ENCODE measurements around the gene AEBP2.
A peak's percentile ranks its signal among the peaks of the same experiment; 100 is the strongest.
"Not testable (repeated sequence)": the region's sequence is repeated elsewhere in the genome, so short reads cannot be mapped to it uniquely, and the experiment has no call there.

The AEBP2 gene

DNA sequence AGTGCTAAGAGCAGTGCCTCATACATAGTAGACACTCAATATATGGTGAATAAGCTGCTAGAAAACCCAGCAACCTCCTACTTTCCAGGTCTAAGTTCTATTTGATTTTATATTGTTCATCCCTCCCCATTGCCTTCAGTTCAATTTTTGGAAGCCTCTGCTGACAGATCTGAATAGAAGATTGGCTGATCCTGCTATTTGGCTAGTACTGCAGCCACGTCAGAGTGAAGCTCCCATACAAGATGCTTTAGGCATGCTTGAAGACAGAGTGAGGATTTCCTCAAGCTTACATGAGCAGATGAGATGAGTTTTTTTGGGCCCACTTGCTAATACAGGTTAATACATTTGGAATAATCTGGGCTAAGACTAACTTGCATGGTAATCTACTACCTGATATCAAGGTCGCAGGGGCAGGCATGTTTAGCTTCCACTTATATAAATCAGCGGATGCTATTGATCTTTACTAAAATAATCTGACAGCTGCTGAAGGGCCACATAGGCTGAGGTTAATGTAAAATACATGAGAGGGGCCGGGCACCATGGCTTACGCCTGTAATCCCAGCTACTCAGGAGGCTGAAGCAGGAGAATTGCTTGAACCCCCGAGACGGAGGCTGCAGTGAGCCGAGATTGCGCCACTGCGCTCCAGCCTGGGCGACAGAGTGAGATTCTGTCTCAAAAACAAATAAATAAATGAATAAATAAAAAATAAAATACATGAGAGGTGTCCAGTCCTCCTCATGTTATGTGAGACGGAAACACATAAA, 15.9 kb upstream of the AEBP2 start:
- no peak for DNase-seq

DNA sequence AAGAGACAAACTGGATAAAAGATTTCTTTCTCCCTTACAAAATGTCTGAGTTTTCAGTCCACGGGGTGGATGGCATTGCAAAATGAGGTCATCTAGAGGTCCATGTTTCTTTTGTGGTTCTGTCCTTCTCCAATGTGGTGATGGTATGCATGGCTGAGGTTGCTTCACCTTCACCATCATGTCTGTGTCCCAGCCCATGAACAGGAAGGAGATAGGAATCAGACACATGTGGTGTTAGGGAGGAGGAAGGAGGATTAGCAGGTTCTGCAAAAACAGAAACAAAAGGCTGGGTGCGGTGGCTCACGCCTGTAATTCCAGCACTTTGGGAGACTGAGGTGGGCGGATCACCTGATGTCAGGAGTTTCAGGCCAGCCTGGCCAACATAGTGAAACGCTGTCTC, 11.0 kb upstream of the AEBP2 start:
- no peak for DNase-seq

DNA sequence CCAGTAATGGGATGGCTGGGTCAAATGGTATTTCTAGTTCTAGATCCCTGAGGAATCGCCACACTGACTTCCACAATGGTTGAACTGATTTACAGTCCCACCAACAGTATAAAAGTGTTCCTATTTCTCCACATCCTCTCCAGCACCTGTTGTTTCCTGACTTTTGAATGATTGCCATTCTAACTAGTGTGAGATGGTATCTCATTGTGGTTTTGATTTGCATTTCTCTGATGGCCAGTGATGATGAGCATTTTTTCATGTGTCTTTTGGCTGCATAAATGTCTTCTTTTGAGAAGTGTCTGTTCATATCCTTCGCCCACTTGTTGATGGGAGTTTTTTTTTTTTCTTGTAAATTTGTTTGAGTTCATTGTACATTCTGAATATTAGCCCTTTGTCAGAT, 9.8 kb upstream of the AEBP2 start:
- DNase-seq: not testable (repeated sequence)

DNA sequence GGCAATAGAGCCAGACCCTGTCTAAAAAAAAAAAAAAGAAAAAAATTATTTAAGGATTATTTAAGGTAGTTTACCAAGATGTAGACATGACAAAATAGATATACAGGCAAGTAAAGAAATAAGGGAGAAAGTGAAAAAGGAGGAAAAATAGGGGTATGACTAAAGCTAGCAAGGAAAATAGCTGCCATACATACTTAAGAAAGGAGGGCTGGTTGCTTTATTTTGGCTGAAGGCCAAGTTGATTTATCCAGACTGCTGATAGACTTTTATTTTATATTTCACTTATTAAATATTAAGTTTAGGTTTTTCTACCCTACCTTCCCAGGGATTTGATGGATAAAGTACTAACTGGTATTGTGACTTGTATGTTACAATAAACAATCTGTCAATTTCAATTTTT, 8.3 kb upstream of the AEBP2 start:
- no peak for DNase-seq

DNA sequence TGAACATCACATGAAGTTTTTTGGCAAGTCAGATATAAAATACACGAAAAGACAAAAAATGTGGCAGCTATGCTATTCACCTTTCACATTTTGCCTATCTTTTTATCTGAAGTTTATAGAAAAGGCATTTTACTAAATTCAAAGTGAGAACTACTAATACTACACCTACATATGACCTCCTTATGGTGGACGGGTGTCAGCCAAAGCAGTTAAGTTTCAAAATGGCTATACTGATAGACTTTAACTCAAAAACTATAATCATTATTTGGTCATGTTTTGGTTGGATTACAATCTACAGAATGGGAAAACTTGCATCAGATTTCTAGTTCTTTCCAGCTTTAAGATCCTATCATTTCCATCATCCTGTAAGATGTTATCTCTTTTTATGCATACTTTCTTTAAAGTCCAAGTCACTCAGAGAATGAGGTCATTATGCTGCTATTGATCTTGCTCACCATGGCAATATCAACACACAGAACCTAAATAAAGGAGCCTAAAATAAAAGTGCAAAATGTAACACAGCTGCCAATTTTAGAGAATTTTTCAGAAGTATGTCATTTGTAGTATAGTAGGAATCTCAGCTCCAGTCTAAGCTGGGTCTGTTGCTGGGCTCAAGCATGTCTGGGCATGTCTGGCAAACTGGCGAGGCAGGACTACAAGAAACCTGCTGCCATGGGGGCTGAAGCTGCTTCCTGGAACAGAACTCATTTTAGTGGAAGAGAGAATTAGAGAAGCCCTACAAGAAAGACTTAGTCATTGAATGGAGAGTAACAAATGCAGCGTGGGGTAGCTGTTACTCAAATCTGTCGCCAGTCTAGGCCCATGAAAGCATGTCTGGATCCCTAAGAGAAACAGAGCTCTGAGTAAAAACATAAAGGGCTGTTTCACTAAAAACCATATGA, 7.6 kb upstream of the AEBP2 start:
- DNase-seq: no peak

DNA sequence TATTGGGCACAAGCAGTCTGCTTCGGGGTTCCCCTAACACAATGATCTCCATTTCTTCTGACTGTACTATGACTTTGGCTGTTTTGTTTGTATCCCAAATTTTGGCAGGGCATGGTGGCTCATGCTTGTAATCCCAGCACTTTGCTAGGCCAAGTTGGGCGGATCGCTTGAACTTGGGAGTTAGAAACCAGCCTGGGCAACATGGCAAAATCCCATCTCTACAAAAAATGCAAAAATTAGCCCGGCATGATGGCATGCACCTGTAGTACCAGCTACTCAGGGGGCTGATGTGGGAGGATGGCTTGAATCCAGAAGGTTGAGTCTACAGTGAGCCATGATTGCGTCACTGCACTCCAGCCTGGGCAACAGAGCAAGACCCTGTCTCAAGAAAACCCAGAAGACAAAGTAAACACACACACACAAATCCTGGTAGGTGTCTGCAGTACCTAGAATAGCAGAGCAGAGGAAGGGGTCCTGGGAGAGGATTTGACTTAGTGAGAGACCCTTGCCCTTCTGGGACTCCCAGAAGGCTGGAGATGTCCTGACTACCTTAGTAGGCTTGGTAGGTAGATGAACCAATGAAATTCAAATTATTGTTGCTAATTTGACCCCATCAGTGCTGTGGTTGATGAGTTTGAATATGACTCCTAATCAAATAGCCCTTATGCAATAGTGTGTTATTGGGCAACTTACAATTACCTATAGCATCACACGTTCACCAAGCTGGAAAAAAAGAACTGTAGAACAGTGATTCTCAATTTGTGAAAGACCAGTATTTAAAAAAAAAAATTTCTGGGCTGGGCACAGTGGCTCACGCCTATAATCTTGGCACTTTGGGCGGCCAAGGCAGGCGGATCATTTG, 6.8 kb upstream of the AEBP2 start:
- DNase-seq: no peak

DNA sequence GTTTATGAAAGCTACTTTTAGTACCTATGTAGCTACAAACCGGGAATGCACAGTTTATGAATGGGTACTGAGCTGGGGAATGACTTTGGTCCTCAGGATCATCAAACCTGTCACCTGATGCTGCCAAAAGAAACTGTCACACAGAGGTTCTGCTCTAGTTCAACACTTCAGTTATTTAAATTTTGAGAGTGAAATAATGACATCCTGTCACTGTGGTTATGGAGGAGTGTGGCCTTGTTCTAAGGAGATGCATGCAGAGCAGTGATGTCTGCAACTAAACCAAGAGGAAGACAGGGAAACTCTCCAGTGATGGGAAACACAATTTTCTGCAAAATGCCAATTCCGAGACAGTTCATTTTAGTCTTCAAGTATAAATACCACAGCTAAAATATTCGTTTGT, 4.8 kb upstream of the AEBP2 start:
- no peak for DNase-seq

DNA sequence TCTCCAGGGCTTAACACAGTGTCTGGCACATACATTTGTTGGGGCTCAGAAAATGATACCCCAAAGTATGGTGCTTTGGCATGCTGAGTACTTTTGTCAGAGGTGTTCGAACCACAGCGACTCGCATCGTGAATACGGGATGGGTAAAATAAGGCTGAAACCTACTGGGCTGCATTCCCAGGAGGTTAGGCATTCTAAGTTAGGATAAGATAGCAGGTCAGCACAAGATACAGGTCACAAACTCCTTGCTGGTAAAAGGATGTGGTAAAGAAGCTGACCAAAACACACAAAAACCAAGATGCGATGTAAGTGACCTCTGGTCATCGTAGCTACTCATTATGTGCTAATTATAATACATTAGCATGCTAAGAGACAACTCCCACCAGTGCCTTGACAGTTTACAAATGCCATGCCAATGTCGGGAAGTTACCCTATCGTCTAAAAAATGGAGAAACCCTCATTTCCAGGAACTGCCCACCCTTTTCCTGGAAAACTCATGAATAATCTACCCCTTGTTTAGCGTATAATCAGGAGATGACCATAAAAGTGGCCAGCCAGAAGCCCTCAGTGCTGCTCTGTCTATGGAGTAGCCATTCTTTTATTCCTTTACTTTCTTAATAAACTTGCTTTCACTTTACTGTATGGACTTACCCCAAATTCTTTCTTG, 3.3 kb upstream of the AEBP2 start:
- DNase-seq: no peak

DNA sequence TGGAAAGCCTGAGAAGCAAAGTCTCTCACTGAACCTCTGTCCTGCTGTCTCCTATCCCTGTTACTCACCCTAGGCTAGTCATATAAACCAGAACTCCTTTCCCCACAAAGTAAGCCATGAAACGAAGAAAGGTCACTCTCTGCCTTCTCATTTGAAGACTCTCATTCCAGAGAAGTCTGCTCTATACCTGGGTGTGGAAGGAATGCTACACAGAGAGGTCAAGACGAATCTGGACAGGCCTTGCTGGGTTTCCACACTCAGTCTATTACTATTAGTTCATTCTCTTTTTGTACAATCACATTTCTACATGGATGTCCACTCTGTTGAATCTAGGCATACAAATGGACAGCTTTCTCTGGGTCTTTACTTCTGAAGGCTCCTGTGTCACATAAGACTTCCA, 2.4 kb upstream of the AEBP2 start:
- no peak for DNase-seq

DNA sequence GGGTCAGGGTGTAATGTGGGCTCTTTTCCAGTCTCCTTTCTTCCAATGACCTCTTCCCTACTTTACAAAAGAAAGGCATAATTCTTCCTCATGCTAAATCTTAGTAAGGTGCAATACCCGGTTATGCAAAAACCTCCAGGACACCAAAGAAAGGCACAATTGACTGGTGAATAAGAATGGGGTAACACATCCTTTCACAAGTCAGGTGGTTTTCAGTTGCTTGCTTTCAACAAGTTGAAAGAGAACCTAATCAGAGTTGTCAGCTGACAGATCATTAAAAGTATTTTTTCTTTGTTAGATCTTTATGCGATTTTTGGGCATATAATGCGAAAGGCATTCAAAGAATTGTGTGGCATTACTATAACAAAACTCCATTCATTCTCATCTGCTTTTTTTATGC, 1.3 kb upstream of the AEBP2 start:
- DNase-seq: no peak

DNA sequence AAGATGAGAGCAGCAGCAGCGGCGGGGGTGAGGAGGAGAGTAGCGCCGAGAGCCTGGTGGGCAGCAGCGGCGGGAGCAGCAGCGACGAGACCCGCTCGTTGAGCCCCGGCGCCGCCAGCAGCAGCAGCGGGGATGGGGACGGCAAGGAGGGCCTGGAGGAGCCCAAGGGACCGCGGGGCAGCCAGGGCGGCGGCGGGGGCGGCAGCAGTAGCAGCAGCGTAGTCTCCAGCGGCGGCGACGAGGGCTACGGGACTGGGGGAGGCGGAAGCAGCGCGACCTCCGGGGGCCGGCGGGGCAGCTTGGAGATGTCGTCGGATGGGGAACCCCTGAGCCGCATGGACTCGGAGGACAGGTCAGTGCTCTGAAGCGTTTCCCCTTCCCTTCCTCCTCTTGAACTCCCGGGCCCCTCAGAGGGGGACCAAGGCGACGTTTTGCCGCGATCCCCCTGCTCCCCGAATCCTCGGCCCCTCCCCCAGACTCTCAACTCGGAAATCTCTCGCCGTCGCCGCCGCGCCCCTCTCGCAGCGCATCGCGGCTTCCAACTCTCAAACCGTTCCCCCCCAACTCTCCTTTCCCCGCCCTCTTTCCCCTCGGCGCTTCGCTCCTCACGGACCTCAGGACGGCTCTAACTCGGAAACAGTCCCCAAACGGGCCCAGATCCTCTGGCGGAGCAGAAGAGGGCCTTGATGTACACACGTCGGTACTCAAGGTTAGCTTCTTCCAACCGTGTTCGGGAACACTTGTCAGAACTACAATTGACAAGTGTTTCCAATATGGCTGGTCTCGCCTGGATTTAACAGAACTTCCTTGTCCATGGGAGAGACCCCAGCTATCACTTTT, 947 bp downstream of the AEBP2 start:
- peak; percentile 29 to 42 (median 34) for DNase-seq

DNA sequence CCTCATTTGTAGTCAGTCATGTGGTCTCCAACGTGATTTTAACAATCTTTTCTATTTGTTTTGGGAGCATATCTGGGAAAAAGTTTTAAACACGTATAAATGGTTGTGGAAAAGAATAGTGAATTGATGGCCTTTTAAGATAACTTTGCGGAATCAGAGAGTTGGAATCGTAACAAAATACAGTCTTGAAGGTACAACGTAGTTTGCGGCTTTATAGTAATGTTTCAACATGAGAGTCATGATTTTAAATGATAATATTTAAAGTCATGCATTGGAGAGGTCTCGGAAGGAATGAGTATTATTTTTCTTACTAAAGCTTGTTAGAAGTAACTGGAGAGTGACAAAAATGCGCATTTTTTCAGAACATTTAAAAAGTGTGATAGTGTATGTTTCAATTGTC, 1.6 kb downstream of the AEBP2 start:
- DNase-seq: no peak

DNA sequence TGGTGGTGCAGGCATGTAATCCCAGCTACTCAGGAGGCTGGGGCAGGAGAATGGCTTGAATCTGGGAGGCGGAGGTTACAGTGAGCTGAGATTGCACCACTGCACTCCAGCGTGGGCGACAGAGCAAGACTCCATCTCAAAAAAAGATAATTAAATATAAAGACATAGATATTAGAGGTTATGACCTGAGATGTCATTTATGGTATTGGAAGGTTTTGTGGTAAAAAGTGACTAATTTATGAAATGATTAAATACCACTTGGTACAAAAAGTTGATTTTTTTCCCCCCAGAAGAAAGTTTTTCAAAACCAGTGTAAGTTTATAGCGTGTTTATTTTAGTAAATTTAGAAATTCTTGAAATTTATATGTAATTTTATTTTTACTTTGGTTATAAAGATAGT, 4.3 kb downstream of the AEBP2 start:
- DNase-seq: no peak

DNA sequence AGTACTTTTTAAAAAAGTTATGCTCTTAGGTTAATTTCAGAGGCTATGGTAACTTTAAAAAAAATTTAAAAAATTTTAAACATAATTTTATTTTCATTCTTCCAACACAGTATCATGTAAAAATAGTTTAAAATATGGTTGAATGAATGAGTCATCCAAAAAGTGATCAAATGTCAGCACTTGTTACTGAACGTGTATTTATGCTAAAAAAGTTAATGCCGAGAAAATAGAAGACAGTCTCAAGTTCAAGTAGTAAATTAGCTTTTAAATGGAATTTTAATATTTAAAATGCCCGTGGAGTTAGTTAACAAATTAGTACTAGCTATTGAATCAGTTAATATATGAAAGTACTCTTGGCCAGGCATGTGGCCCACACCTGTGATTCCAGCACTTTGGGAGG, 4.8 kb downstream of the AEBP2 start:
- DNase-seq: no peak

DNA sequence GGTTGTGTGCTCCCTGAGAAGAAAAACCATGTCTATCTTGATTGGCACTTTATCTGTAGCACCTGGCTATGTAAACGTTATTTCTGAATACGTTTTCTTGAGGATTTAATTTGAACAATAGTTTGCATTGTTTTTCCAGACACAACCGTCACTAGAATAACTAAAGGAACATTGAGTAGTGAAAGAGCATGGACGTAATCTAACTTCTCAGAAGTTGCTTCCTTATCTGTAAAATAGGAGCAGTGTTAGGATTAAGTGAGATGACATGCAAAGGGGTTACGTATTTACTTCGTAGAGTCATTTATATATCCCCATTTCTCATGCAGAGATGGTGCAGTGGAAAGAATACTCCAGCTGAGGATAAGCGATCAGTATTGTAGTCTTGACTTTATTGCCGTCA, 8.1 kb downstream of the AEBP2 start:
- no peak for DNase-seq

DNA sequence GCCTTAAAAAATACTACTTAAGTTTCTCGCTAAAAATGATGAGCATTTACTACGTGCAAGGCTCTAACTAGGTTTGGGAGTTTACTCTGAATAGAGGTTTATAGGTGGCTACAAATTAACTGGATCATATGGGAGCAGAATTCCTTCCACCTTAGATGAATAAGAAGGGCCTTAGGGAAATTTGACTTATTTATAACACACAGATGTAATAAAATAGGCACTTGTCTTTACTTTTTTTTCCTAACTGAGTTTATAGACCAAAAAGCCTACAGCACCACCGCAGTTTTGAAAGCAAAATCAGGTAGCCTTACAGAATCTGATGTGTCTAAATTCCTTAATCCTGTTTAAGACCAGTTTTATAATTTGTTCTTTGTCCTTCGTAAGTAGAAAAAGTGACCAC, 10.5 kb downstream of the AEBP2 start:
- DNase-seq: no peak

DNA sequence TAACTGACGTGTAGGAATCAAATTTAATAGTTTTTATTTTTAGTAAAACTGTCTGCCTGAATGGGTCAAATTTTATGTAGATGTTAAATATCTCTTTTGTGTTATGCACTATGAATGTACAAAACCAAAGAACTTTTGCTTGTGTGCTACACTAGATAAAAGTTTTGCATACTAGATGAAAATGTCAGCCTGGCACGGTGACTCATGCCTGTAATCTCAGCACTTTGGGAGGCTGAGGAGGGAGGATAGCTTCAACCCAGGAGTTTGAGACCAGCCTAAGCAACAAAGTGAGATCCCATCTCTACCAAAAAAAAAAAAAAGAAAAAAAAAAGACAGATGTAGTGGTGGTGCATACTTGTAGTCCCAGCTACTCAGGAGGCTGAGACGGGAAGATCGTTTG, 11.1 kb downstream of the AEBP2 start:
- DNase-seq: no peak

DNA sequence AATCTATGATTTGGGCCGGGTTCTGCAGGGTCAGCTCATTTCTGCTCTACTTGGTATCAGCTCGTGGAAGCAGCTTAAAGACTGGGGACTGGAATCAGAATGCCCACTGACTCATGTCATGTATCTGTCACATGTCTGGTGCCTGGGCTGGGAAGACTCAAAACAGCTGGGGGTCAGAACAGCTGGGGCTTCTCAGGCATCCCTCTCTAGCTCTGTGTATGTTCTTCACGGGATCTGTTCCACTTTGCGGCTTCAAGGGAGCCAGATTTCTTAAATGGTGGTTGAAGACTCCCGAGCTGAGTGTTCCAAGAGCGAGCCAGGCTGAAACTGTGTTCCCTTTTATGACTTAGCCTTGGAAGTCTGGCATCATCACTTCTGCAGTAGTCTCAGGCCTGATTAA, 11.9 kb downstream of the AEBP2 start:
- no peak for DNase-seq

DNA sequence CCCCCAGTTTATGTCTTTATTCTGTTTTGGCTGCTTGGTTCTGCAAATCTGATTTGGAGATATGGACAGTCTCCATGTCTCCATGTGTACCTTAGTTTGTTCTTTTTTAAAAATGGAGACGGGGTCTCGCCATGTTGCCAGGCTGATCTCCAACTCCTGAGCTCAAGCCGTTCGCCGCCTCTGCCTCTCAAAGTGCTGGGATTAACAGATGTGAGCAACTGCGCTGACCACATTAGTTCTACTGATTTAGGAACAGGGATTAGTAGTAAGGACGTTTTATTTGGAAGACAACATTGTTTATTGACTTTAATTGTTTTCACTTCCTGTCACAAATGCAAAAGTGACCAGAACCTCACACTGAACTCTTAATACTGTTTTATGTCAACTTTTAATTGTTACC, 14.7 kb downstream of the AEBP2 start:
- DNase-seq: no peak

DNA sequence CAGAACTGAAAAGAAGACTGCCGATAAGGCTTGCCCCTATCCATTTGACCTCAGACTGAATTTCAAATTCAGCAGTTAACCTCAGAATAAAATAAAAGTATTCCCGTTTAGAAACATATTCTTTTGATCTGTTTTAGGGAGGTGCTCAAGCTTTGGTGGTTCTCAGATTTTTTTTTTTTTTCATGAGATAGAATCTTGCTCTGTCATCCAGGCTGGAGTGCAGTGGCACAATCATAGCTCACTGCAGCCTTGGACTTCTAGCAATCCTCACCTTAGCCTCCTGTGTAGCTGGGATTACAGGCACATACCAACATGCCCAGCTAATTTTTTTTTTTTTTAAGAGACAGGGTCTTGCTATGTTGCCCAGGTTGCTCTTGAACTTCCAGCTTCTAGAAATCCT, 15.5 kb downstream of the AEBP2 start:
- no peak for DNase-seq

DNA sequence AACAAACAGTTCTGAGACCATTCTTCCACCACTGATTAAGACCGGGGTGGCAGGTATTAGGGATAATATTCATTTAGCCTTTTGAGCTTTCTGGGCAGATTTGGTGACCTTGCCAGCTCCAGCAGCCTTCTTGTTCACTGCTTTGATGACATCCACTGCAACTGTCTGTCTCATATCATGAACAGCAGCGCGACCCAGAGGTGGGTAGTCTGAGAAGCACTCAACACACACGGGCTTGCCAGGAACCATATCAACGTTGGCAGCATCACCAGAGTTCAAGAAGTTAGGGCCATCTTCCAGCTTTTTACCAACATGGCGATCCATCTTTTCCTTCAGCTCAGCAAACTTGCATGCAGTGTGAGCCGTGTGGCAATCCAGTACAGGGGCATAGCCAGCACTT, 16.9 kb downstream of the AEBP2 start:
- no peak for DNase-seq

DNA sequence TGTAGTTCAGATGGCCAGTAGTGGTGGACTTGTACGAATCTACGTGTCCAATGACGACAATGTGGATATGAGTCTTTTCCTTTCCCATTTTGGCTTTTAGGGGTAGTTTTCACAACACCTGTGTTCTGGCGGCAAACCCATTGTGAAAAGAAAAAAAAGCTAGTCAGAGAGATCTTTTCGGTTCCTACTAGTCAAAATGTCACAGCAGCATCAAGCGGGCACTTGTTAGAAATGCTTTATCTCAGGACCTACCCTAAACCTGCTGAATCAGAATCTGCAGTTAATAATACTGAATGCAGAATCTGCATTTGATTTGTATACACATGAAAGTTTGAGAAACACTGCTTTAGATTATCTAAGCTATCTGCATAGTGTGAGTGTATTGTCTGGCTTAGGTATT, 18.3 kb downstream of the AEBP2 start:
- DNase-seq: no peak

Measured in activated naive CD4-positive, alpha-beta T cell (primary cell).